HG03432 (cell line): ENCODE results near the gene NFATC4.
A peak's percentile ranks its signal among the peaks of the same experiment; 100 is the strongest.
"Not testable (repeated sequence)": the region's sequence is repeated elsewhere in the genome, so short reads cannot be mapped to it uniquely, and the experiment has no call there.

Experiments used
- ATAC-seq: cut with Tn5 transposase; IDR thresholded peaks from one replicate; pipeline ENCODE4 v1.9.1; 2021; ENCODE audit warnings: mild to moderate bottlenecking, moderate library complexity; ENCODE audit not compliant: unreplicated experiment

NFATC4 gene

GRCh38 chr14:24387579-24387978, 19.6 kb downstream of the NFATC4 start:
- ATAC-seq, result not testable (repeated sequence)

GRCh38 chr14:24388474-24389179, 20.6 kb downstream of the NFATC4 start:
- ATAC-seq, result no peak

GRCh38 chr14:24389226-24389848, 21.4 kb downstream of the NFATC4 start:
- ATAC-seq, result no peak

- no peak for ATAC-seq
Observed at GRCh38 chr14:24390701-24391468, 22.9 kb downstream of the NFATC4 start.

DNA sequence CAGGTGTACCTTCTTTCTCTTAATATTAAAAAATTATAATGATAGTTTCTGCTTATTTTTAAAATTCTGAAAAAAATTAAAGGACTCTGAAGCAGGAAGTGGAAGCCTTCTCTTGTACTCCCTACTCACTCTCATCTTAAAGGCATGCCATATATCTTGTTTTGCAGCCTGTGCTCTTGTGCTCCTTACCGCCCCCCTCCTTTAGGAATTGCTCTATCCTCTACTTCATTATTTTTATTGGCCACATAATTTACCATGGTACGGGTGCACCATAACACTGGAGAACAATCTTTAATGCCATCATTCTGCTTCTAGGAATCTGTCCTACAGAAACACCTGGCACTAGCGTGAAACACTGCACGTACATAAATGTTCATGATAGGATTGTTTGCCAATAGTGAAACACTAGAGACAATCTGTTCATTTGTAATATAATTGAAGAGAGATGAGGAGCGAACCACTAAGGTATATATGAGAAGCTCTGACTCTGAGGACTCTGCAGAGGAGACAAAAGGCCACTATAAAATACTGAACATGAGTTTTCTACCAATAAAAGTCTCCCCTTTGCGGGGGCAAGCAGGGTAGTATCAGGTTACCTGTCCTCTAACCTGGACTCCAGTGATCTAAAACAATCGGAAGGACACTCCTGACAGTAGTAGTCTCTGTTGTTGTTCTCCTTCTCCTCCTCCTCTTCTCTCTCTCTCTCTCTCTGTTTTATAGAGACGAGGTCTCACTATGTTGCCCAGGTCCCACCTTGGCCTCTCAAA, 24.5 kb downstream of the NFATC4 start:
- no peak for ATAC-seq

DNA sequence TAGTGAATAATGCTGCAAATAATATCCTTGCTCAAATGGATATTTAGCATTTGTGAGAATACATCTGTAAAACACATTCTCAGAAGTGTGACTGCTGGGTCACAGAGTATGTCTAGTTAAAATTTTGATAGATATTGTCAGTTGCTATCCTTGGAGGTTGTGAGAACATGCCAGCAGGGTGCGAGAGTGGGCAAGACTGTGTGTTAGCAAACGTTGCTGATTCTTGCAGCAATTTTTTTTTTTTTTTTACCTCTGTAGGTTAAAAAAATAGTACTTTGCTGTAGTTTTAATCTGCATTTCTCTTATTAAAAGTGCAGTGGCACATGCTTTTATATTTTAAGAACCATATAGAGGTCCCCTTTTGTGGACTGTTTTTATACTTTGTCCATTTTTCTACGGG, 26.3 kb downstream of the NFATC4 start:
- ATAC-seq, result no peak

DNA sequence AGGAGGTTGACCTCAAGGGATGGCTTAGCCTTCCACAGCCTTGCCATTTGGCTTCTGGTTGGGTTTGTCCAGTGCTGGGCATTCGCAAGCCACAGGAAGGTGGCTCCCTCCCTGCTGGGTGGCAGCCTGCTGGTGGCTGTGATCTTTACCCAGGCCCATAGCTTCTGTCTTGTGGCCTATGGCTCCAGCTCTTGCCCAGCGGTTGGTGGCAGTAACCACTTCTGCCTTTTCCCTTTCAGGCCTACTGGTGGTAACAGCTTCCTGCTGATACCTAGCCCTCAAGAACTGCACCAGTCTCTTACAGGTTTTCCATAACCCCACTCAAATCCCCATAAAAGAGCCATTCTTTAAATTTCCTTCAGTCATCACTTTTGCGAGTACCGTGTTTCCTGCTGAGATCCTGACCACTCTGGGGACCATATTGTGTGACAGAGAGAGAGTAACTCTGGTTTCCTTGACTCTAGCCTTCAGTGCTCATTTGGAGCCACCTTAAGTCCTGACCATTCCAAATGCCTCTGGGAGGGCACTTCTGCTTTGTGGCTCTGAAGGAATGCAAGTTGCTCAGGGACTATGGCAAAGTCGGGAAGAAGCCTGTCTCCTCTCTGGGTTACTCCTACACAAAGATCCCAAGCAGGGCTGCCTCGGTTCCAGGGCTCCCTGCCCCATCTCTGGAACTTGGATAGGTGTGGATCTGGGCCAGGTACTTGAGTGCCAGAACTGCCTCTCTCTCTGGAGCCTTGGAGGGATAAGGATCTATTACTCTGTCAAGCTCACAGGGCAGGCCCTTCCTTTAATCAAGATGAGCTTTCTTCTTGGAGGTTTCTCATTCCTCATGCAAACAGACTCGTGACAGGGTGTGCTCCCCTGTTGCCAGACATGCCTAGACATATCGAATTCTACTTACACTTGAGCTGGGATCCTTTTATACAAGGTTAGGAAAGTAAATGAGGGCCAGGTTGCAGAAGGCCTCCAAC, 27.9 kb downstream of the NFATC4 start:
- no peak for ATAC-seq

DNA sequence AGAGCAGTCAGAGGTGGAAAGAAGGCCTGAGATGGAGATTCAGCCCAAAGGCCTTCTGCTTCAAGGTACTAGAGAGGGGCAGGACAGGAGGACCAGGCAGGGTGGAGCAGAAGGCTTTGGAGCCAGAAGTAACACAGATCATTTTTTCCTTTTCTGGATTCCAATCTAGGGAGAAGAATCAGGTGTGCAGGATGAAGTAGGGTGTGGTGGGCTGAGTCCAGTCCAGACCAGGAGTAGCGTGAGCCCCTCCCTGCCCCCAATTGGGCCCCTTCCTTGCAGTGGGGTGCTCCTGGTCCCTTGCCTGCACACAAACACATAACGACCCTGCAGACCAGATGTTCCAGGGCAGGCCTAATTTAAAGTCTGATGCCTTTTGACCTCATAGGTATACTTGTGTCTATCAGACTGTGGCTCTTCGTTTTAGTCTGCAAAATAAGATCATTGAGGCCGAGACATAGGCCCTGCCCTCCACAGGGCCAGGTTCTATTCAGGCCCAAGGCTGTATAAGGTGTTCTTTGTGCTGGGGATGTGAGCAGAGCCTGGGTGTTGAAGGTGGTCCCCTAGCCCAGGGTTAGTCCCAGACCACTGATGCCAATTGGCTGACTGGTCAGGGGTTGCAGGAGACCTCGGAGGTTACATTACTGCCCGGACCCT, 29.8 kb downstream of the NFATC4 start:
- no peak for ATAC-seq

DNA sequence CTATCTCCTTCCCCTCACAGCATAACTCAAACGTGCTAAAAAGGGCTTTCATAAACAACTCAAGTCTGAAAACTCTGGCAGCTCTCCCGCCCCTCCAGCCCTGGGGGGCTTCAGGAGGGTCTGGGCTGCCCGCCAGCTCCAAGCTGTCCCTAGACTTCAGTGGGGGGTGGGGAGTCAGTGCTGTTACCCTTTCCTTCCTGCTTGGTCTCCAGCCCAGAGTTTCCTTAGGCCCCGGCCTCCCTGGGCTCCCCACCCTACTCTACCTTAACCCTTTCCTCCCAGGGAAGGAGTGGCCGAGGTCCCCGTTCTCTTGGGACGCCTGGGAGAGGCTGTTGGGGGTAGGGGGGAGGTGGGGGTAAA, 30.3 kb downstream of the NFATC4 start:
- ATAC-seq, result no peak

DNA sequence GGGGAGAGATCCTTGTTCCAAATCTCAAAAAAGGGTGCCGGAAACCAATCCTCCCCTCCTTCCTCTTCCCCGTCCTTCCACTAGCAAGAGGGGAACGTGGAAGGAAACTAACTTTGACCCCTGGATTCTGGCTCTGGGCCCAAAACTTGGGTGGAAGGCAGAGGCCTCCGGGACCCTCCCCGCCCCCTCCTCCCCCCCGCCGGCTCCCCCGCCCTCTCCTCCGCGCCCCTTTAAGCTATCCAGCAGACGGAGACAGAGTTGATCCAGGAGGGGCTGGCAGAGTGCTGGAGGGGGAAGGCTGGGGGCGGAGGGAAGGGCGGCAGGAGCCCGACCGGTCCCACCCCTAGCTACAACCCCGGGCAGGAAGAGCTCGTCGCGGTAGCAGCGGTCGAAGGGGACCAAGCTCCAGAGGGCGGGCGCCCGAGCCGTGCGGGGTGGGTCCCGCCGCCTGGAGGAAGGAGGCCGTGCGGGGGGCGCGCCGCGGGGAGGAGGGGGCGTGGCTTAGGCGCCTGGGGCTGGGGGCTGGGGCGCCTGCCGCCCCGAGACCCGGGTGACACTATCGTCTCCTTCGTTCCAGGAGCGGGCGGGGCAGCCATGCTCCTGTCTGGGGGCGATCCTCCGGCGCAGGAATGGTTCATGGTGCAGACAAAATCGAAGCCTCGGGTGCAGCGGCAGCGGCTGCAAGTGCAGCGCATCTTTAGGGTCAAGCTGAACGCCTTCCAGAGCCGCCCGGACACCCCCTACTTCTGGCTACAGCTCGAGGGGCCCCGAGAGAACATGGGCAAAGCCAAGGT, 30.9 kb downstream of the NFATC4 start, which contains the start of gene NYNRIN:
NYNRIN (plus strand) TSS at position 351 of the 794 bp plus-strand sequence; CDS start at position 595, 244 bp downstream.
- ATAC-seq, result peak; percentile 50

DNA sequence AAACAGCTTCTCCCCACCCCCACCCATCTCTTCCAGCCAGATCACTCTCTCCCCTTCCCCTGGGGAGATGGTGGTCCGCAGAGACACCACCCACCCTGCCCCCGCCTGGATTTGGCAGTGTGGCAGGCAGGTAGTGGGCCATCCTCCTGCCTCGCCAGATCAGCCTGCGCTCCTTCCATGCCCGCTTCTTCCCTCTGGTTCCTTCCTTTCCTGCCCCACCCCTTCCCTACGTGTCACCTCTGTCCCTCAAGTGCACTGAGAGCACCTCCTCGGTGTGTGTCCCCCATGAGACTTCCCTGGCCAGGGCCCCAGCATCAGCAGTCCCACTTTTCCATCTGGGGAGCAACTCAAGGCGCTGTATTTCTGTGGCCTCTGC, 31.5 kb downstream of the NFATC4 start:
- no peak for ATAC-seq

GRCh38 chr14:24399999-24400718, 32.2 kb downstream of the NFATC4 start:
- no peak for ATAC-seq

- no peak for ATAC-seq
Observed at GRCh38 chr14:24401810-24402702, 34.1 kb downstream of the NFATC4 start.

DNA sequence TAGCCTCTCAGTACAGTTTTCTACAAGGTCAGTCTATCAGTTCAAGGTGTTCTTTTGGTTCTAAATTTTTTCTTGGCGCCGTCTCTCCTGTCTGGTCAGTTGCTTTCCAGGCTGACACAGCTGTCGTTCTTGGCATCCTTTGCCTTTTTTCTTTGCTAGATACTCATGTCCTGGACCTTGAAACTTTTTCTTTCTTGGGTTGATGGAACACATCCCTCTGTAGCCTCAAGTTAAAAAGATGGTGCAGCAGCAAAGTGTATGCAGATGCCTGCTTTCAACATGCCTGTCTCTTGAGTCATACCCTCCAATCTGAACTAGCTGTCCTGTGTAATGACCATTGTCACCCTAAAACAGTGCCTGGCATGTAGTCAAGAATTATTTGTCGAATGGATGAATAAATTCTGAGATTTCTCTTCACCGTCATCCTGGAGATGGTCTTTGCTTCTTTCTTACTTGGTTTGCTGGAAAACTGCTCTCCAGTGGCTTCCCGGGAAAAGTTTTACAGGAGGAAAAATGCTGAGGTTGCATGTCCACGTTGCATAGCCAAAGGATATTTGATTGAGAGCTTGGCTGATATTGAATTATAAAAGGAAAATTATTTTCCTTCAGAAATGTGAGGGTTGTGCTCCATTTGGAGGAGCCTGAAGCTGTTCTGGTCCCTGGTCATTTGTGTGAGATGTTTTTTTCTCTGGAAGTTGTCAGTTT, 35.5 kb downstream of the NFATC4 start:
- no peak for ATAC-seq

GRCh38 chr14:24404814-24405213, 36.8 kb downstream of the NFATC4 start:
- no peak for ATAC-seq

DNA sequence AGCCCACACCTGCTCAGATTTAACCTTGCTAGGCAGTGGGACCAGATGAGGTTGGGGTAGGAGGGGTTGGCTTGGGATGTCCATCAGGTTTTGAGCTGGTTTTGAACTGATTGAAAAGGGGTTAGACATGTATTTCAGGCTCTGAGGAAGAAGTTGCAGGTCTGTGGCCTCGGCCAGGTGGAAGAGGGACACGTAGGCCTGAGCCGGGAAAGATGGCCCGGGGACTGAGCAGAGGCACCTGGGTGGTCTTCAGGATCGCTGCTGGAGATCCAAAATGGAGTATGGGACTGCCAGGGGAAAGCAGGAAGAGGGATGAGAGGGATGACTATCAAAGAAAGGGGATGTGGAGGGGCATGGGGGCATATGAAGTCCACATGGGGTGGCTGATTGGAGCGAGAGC, 38.4 kb downstream of the NFATC4 start:
- ATAC-seq, result no peak
